Activated gamma-delta T cell (primary cell): Measurements from ENCODE around the gene STON2.
"Not testable (repeated sequence)": the region's sequence is repeated elsewhere in the genome, so short reads cannot be mapped to it uniquely, and the experiment has no call there.

Experiments
- DNase-seq: peaks from one replicate; lab custom pipeline; 2025; lab: John Stamatoyannopoulos, UW

STON2 gene

GRCh38 chr14:81384900-81385299 lies 15.2 kb downstream of the STON2 start:
- no peak for DNase-seq

DNA sequence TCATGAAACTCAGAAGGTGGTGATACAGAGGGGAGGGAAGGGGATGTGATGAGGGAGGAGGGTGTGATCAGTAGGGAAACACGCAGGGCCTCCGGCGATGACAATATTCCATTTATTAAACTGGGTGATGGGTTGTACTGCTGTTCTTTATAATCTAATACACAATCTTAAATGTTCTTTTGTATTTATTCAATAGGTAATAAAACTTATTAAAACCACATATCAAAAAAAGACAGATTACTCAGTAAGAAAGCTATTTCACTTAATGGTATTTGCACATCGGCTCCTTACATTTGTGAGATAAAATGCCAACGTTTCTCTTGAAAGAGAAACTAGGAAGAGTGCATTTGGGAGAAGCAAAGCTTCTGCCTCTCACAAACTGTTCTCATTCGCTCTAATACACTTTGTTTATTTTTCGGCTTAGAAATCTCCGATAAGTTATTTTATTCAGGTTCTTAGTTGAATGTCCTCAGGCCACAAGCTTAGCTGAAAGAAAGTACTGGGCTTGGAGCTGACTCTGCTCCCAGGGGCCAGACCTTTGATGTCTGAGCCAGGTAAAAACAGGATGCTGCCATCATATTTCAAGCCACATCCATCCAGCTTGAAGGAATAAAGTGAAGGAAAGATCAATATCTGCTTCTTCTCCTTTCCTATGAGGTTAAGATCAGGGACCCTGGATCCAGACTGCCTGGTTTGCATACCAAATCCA lies 17.5 kb downstream of the STON2 start:
- no peak for DNase-seq

DNA sequence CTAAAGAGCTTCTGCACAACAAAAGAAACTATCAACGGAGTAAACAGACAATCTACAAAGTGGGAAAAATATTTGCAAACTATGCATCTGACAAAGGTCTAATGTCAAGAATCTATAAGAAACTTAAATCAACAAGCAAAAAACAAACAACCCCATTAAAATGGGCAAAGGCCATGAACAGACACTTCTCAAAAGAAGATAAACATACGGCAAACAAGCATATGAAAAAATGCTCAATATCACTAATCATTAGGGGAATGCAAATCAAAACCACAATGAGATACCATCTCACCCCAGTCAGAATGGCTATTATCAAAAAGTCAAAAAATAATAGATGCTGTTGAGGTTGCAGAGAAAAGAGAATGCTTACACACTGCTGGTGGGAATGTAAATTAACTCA lies 20.1 kb downstream of the STON2 start:
- DNase-seq: not testable (repeated sequence)

GRCh38 chr14:81371802-81372201 lies 28.3 kb downstream of the STON2 start:
- DNase-seq: no peak

DNA sequence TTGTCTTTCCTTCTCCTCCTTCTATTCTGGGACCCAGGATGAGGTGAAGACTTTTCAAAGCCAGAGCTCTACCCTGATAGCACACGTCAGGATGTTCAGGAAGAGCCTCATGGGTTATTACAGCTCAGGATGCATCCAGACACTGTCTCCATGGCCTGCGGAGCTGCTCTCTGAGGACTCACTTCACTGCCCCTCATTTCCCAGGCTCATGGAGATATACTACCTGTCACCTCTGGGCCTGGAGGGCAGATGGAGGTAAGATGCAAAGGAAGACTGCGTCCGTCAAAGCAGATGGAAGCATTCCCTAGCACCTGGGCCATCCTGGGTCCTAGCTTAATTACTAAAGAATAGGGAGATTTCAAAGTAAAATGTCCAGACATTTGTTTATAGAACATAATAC lies 32.6 kb downstream of the STON2 start:
- DNase-seq: no peak

GRCh38 chr14:81366884-81367283 lies 33.2 kb downstream of the STON2 start:
- DNase-seq: no peak

DNA sequence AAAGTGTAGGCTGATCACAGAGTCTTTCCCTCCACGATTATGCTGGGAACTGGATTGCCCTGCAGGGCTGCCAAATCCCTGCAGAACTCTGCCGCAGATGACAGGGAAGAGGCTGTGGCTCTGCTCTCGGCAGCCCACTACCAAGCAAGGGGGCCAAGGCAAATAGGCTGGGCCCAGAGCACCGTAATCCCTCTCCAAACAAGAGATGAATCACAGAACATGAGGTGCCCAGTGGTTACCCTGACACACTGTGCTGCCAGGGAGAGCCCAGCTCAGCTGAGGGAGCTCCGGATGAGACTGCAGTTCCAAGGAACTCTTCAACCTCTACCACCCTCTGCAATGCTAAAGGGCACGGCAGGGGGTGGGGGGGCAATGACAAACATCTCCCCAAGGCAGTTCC lies 33.9 kb downstream of the STON2 start:
- no peak for DNase-seq

GRCh38 chr14:81363746-81364378 lies 36.3 kb downstream of the STON2 start:
- DNase-seq: no peak

GRCh38 chr14:81353691-81354323 lies 46.3 kb downstream of the STON2 start:
- no peak for DNase-seq

DNA sequence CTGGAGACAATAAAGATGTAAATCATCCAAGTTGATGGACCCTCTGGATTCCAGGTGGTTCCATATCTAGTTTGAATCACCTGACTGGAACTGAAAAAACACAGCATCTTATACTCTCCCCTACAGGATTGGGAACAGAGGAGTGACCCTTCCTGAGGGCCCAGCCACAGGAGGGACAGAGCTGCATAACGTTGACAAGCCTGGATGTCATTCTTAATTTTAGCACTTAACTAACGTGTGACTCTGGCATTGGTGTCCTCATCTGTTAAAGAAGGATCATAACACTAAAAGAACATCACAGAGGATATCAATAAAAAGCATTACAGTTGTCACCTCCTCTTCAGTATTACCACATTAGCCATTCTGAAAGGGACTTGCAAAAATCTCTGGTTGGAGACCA lies 47.7 kb downstream of the STON2 start:
- no peak for DNase-seq

DNA sequence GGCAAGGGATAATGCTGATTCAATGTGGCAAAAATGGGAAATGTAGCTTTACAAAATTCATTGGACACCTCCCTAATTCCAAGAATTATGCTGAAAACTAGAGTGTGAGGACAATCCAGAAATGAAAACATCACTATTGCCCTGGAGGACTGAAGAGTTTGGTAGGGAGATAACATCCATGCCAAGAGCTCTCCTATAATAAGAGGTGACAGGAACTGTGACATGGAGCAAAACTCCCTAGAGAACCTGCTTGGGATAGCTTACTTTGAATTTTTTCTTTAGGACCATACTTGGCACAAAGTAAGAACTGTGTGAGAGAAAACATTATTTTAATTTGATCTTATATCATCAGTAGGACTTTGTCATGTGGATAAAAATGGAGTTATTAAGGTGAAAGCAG lies 48.9 kb downstream of the STON2 start:
- DNase-seq: no peak

DNA sequence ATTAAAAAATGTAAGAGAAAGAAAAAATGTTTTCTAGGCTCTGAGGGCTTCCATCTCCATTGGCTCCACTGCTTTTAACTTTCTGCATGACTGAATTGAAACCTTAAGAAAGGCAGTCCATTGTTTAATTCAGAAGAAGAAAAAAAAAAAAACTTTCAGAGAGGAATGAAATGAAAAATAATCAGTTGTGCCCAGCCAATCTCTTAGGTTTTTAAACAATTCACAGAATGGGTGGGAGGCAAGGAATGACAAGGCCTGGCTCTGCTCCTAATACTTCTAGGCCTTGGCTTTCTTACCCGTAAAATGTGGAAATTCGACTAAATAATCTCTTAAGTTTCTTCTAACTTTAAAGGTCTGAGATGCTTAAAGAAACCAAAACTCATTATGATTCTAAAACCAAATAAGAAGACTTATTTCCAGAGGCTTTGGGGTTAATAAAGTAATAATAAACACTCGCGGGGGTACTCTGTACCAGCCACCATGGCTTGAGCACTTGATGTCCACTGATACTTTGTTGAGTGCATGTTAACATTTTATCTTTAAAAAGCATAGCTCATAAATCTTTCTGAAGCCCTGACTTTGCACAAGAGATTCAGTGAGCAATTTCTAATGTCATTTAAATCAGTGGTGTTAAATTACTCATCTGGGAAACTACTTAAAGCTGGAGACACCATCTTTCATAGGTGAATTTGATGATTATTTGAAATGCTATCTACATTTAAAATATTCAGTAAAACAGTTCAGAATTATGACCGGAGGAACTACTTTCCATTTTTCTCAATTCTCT lies 49.6 kb downstream of the STON2 start:
- no peak for DNase-seq

- DNase-seq: no peak
These were observed 52.1 kb downstream of the STON2 start for GRCh38 chr14:81348061-81348460.

GRCh38 chr14:81345781-81346180 lies 54.3 kb downstream of the STON2 start:
- no peak for DNase-seq

DNA sequence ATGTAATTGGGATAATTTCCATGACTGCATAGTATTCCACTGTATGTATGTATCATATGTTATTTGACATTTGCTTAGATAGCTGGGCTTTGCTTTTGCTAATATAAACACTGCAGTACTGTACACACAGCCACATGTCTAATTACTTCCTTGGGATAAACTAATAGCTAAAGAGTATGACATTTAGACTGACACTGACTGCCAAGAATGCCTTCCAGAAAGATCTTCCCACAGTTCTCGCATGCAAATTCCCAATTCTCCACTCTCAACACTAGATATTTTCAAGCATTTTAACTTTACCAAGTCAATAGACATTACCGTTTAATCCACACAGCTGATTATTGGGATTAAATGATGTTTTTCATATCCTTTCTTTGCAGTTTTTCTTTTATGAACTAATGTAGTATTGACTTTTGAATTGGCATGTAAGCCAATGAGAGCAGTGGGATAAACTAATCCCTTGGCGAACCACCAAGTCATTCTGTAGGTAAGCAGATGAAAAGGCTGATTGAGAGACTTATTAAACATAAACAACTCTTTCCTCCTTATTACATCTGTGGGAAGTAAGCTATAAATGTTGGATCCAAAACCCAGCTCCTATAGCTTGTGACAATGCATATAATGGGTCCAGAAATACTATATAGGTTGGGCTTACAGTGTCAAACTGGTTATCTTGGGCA lies 55.5 kb downstream of the STON2 start:
- no peak for DNase-seq

- DNase-seq: no peak
These were observed 56.4 kb downstream of the STON2 start for GRCh38 chr14:81343701-81344100.

GRCh38 chr14:81342850-81343580 lies 57.1 kb downstream of the STON2 start:
- no peak for DNase-seq

DNA sequence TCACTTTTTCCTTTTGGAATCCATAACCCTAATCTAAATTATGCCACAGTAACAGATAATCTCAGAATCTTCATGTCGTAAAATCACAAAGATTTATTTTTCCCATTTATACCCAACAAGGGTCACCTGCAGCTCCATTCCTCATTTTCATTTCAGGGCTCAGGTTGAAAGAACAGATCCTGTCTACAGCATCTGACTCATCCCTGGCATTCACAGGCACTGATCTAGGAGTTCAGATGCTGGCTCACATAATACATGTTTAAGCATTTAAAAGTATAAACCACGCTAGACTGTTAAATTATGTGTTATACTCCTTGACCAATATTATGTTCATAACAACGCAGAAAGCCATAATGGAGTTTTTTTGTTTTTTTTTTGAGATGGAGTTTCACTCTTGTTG lies 58.3 kb downstream of the STON2 start:
- no peak for DNase-seq

DNA sequence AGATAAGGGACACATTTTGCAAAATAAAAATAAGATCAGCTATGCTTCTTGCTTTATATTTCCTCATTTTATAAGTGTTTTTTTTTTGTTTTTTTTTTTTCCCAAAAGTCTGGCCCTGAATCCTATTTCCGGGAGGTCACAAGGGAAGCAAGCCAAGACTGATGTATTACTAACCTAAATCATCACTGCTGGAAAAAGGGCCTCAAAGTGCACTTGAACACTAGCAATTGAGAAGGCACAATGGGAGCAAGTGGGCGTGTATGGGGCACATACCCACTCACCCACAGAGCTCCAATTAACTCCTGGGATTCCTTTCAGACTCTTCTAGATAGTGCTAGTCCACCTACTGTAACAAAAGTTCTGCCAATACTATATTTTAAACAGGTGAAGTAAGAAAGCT lies 58.8 kb downstream of the STON2 start:
- DNase-seq: no peak

GRCh38 chr14:81340201-81340600 lies 59.9 kb downstream of the STON2 start:
- DNase-seq: no peak

- DNase-seq: no peak
These were observed 63.1 kb downstream of the STON2 start for GRCh38 chr14:81337073-81337472.
